Prostate gland (tissue), 2 donors: ENCODE results near the gene DAPK3. TPM values are rescaled to one million over a fixed set of nuclear protein-coding genes. Genes with fewer than 3 reads are reported as not detected.

ENCODE experiments used
- DNase-seq: peaks from one replicate; pipeline ENCODE4 v3.0.0-alpha.2; 2019; ENCODE audit warnings: low spot score
- H3K27ac ChIP-seq, 2 donors: fragments of 200-600 bp; sonication (generic); 2 replicates each; pipeline ENCODE4 v1.5.1; 2017 to 2019
- H3K27me3 ChIP-seq: fragments of 200-600 bp; sonication (generic); replicated peaks from 2 replicates; pipeline ENCODE4 v1.5.1; 2019; ENCODE audit not compliant: insufficient read depth
- H3K36me3 ChIP-seq, 2 donors: fragments of 200-600 bp; sonication (generic); 1 replicate in 1 of 2; 2 replicates in 1 of 2; pipeline versions ENCODE4 v1.5.1 to v1.8.1; 2017 to 2019
- H3K4me1 ChIP-seq: fragments of 200-600 bp; sonication (generic); replicated peaks from 2 replicates; pipeline ENCODE4 v1.5.1; 2019
- H3K4me3 ChIP-seq, 2 donors: fragments of 200-600 bp; sonication (generic); 2 replicates each; pipeline ENCODE4 v1.5.1; 2017 to 2019
- H3K9me3 ChIP-seq: fragments of 200-600 bp; sonication (generic); 2 replicates; pipeline ENCODE4 v1.5.1; 2017
- CTCF ChIP-seq, 4 experiments: fragments of 200-600 bp in 2 of 4; fragments of 450-650 bp in 2 of 4; sonication (generic) in 2 of 4; IDR thresholded peaks; 1 replicate in 3 of 4; 2 replicates in 1 of 4; pipeline ENCODE4 v1.5.1; 2016 to 2019; ENCODE audit warnings: antibody characterized with exemption in 4 of 4, mild to moderate bottlenecking in 2 of 4, moderate library complexity in 2 of 4
- POLR2A ChIP-seq: fragments of 450-650 bp; IDR thresholded peaks from one replicate; pipeline ENCODE4 v1.6.1; 2016; ENCODE audit warnings: antibody characterized with exemption, mild to moderate bottlenecking
- POLR2AphosphoS5 ChIP-seq: sonication (generic); formaldehyde crosslinking; IDR thresholded peaks from one replicate; pipeline ENCODE4 v1.6.1; 2017; ENCODE audit warnings: antibody characterized with exemption
- WGBS: methylation state at CpG from one replicate; pipeline ENCODE4 v1.1.5; 2018; 5-methylcytosine and 5-hydroxymethylcytosine counted together
- intact Hi-C: fragments of 100-400 bp; cut with DNase I; formaldehyde crosslinking; loops from one replicate; pipeline ENCODE4 v1.14.2; 2022
- total RNA-seq, 2 donors: library from RNA; depleted of rRNA; stranded (reverse); fragments of >200 nt; gene quantifications; one replicate each; pipeline ENCODE4 v1.1.0, GENCODE V29; 2016

DAPK3 gene
- total RNA-seq, 2 donors from 2014 or later = 87.1 to 107 TPM

GRCh38 chr19:3977242-3978143 is 6.6 kb upstream of the DAPK3 start:
- peaks cover 60 to 66% of the 10 kb centered on the region in 2 donors for H3K36me3 ChIP-seq
- H3K27ac ChIP-seq = no peak overlapping the region
- DNase-seq = no peak
- H3K27me3 ChIP-seq = no peaks in the 10 kb centered on the region
- no peak overlapping the region for H3K4me3 ChIP-seq
- intact Hi-C loops = no loop called here
- no peak for TF ChIP-seq POLR2AphosphoS5
- no peak for TF ChIP-seq POLR2A
- TF ChIP-seq CTCF (IDR thresholded peaks at IDR 0.05) = no peak
- no peaks in the 10 kb centered on the region for H3K4me1 ChIP-seq
- 88% methylated on average over 59 of the region's 59 CpGs for WGBS
- H3K9me3 ChIP-seq = no peaks in the 10 kb centered on the region

- Histone ChIP-seq H3K27me3 (no peaks in the 10 kb centered on the region), H3K36me3 (peaks cover 51 to 57% of the 10 kb centered on the region in 2 donors), H3K9me3 (no peaks in the 10 kb centered on the region), H3K4me1 (no peaks in the 10 kb centered on the region), H3K4me3 (no peak overlapping the region), H3K27ac (no peak overlapping the region)
- 80% methylated on average over 29 of the region's 29 CpGs for WGBS
- no peak for TF ChIP-seq CTCF (IDR thresholded peaks at IDR 0.05)
- no peak for TF ChIP-seq POLR2AphosphoS5
- no peak for TF ChIP-seq POLR2A
- DNase-seq = no peak
- intact Hi-C loops = no loop called here
These were observed 5.8 kb upstream of the DAPK3 start for GRCh38 chr19:3976495-3977241.

- H3K9me3 ChIP-seq = no peaks in the 10 kb centered on the region
- intact Hi-C loops = no loop called here
- WGBS = 80% methylated on average over 14 of the region's 14 CpGs
- H3K4me3 ChIP-seq = no peak overlapping the region
- TF ChIP-seq POLR2A = no peak
- no peak for TF ChIP-seq CTCF (IDR thresholded peaks at IDR 0.05)
- TF ChIP-seq POLR2AphosphoS5 = no peak
- peaks cover 43 to 47% of the 10 kb centered on the region in 2 donors for H3K36me3 ChIP-seq
- DNase-seq = no peak
- no peaks in the 10 kb centered on the region for H3K27me3 ChIP-seq
- H3K27ac ChIP-seq = no peak overlapping the region
- no peaks in the 10 kb centered on the region for H3K4me1 ChIP-seq
These were observed 4.8 kb upstream of the DAPK3 start for GRCh38 chr19:3975637-3976087.

- Histone ChIP-seq H3K4me3 (no peak overlapping the region), H3K4me1 (no peaks in the 10 kb centered on the region), H3K9me3 (no peaks in the 10 kb centered on the region), H3K27me3 (no peaks in the 10 kb centered on the region), H3K27ac (no peak overlapping the region), H3K36me3 (peaks cover 38 to 42% of the 10 kb centered on the region in 2 donors)
- no peak for DNase-seq
- intact Hi-C loops = no loop called here
- TF ChIP-seq POLR2AphosphoS5 (no peak), CTCF (IDR thresholded peaks at IDR 0.05) (no peak), POLR2A (no peak)
- WGBS = 82% methylated on average over 8 of the region's 8 CpGs
These were observed 4.2 kb upstream of the DAPK3 start for GRCh38 chr19:3975144-3975543.
